HepG2 (cell line): Measurements from ENCODE around the gene CTAGE9. TPM values are rescaled to one million over a fixed set of nuclear protein-coding genes. Genes with fewer than 3 reads are reported as not detected.
A peak's percentile ranks its signal among the peaks of the same experiment; 100 is the strongest.

Experiments used
- BRCA1 ChIP-seq: sonication (generic); formaldehyde crosslinking; IDR thresholded peaks from 2 replicates; pipeline ENCODE4 v1.4.0; 2020; ENCODE audit warnings: missing genetic modification reagents
- CENPX ChIP-seq: sonication (generic); formaldehyde crosslinking; IDR thresholded peaks from 2 replicates; pipeline ENCODE4 v1.9.0; 2021; ENCODE audit warnings: mild to moderate bottlenecking, missing genetic modification reagents, moderate library complexity
- GTF3A ChIP-seq: sonication (generic); formaldehyde crosslinking; conservative IDR thresholded peaks from 2 replicates; pipeline ENCODE4 v1.4.0; 2020; ENCODE audit warnings: mild to moderate bottlenecking, missing genetic modification reagents
- KDM6A ChIP-seq: IDR thresholded peaks from 2 replicates; pipeline ENCODE4 v1.6.1; 2016; ENCODE audit warnings: low read depth
- MED1 ChIP-seq: sonication (generic); formaldehyde crosslinking; IDR thresholded peaks from 2 replicates; pipeline ENCODE4 v1.4.0; 2020; ENCODE audit warnings: missing genetic modification reagents
- MIXL1 ChIP-seq: IDR thresholded peaks from 2 replicates; pipeline ENCODE4 v1.6.1; 2016
- NAIF1 ChIP-seq: sonication (generic); formaldehyde crosslinking; IDR thresholded peaks from 2 replicates; pipeline ENCODE4 v1.5.0; 2020; ENCODE audit warnings: mild to moderate bottlenecking, missing genetic modification reagents, borderline replicate concordance
- NFYB ChIP-seq: sonication (generic); formaldehyde crosslinking; IDR thresholded peaks from 2 replicates; pipeline ENCODE4 v1.4.0; 2020; ENCODE audit warnings: missing genetic modification reagents
- PTBP1 ChIP-seq: fragments of 200-400 bp; formaldehyde crosslinking; IDR thresholded peaks from 2 replicates; pipeline ENCODE4 v1.6.1; 2018; ENCODE audit warnings: low read length, low read depth; ENCODE audit not compliant: poor library complexity, severe bottlenecking
- SNAPC4 ChIP-seq: sonication (generic); formaldehyde crosslinking; IDR thresholded peaks from 2 replicates; pipeline ENCODE4 v1.4.0; 2020; ENCODE audit warnings: mild to moderate bottlenecking, missing genetic modification reagents
- TP53 ChIP-seq: sonication (generic); formaldehyde crosslinking; conservative IDR thresholded peaks from 2 replicates; pipeline ENCODE4 v1.4.0; 2020; ENCODE audit warnings: missing genetic modification reagents
- ZHX2 ChIP-seq, 2 experiments: sonication (generic) in 1 of 2; formaldehyde crosslinking in 1 of 2; IDR thresholded peaks; 2 replicates each; pipeline versions ENCODE4 v1.6.1 to v1.9.0; 2014 to 2022; ENCODE audit warnings: antibody characterized with exemption in 1 of 2, borderline replicate concordance in 1 of 2, inconsistent platforms in 1 of 2, low read depth in 1 of 2, missing genetic modification reagents in 1 of 2
- ZNF678 ChIP-seq: sonication (generic); formaldehyde crosslinking; IDR thresholded peaks from 2 replicates; pipeline ENCODE4 v1.4.0; 2020; ENCODE audit warnings: mild to moderate bottlenecking, missing genetic modification reagents
- polyA plus RNA-seq, 8 experiments: library from polyadenylated mRNA; depleted of rRNA in 3 of 8; stranded (reverse) in 7 of 8; unstranded in 1 of 8; fragments of >200 nt; fragmentation: Illumina TruSeq in 4 of 8; extraction: Trizol in 4 of 8; gene quantifications; 2 replicates each; pipeline versions ENCODE4 v1.2.1 to v1.2.3, GENCODE V29; 2011 to 2016; ENCODE audit warnings: low read depth in 4 of 8, missing spikeins in 1 of 8, mixed read lengths in 1 of 8; ENCODE audit not compliant: insufficient read depth in 1 of 8
- total RNA-seq, 5 experiments: library from RNA; depleted of rRNA; stranded (reverse); fragments of >200 nt; fragmentation: Illumina TruSeq; extraction: Trizol; gene quantifications; 2 replicates each; pipeline ENCODE4 v1.2.3, GENCODE V29; 2016; ENCODE audit warnings: low read depth in 1 of 5
- TF ChIP-seq, protein P1 (sequence below): sonication (generic); formaldehyde crosslinking; IDR thresholded peaks from 2 replicates; pipeline ENCODE4 v1.4.0; 2020; ENCODE audit warnings: missing genetic modification reagents, mild to moderate bottlenecking, borderline replicate concordance

Gene CTAGE9
- total and polyA plus RNA-seq, 2 of the 13 experiments (the other 11 are each of a cell fraction or from before 2014, with no cell fraction given) = not detected

GRCh38 chr6:131754715-131755567 lies 44.1 kb upstream of the CTAGE9 start (continued):
- TF ChIP-seq ZHX2 (IDR thresholded peaks at IDR 0.05; ENCODE audit: low read depth) (peak; percentile 26; the same call in 1 of the 2 replicates), ZHX2 (CRISPR knock-in tag; IDR thresholded peaks at IDR 0.05; ENCODE audit: borderline replicate concordance) (no peak), ZNF678 (CRISPR knock-in tag) (no peak), BRCA1 (CRISPR knock-in tag) (no peak), NAIF1 (peak; percentile 83; the same call in 1 of the 2 replicates), GTF3A (CRISPR knock-in tag) (no peak), NFYB (CRISPR knock-in tag) (no peak), CENPX (no peak), MED1 (CRISPR knock-in tag) (peak; percentile 99), TP53 (CRISPR knock-in tag) (no peak), MIXL1 (CRISPR knock-in tag) (peak; percentile 96), KDM6A (peak; percentile 90), PTBP1 (no peak), SNAPC4 (CRISPR knock-in tag) (0 out of 2 replicates have a peak, but pooled peaks have one; percentile 56)
- TF ChIP-seq, protein P1, sequence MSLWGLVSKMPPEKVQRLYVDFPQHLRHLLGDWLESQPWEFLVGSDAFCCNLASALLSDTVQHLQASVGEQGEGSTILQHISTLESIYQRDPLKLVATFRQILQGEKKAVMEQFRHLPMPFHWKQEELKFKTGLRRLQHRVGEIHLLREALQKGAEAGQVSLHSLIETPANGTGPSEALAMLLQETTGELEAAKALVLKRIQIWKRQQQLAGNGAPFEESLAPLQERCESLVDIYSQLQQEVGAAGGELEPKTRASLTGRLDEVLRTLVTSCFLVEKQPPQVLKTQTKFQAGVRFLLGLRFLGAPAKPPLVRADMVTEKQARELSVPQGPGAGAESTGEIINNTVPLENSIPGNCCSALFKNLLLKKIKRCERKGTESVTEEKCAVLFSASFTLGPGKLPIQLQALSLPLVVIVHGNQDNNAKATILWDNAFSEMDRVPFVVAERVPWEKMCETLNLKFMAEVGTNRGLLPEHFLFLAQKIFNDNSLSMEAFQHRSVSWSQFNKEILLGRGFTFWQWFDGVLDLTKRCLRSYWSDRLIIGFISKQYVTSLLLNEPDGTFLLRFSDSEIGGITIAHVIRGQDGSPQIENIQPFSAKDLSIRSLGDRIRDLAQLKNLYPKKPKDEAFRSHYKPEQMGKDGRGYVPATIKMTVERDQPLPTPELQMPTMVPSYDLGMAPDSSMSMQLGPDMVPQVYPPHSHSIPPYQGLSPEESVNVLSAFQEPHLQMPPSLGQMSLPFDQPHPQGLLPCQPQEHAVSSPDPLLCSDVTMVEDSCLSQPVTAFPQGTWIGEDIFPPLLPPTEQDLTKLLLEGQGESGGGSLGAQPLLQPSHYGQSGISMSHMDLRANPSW (CRISPR knock-in tag) = peak; percentile 71; the same call in 1 of the 2 replicates
